Activated CD8-positive, alpha-beta T cell treated with anti-CD3 and anti-CD28 coated beads for 36 hours (primary cell): ENCODE data around the gene RAB11FIP4. TPM values are rescaled to one million over a fixed set of nuclear protein-coding genes. Genes with fewer than 3 reads are reported as not detected.

Experiments used
- ATAC-seq: fragments of 200-7000 bp; cut with Tn5 transposase; one replicate; pipeline ENCODE4 v1.10.0; 2021; ENCODE audit warnings: mild to moderate bottlenecking, moderate library complexity
- CTCF ChIA-PET: fragments of 350-600 bp; sonication (Branson Sonifier 250); formaldehyde crosslinking; loops from one replicate; lab custom pipeline; 2021; ENCODE audit warnings: antibody characterized with exemption; lab: Charles Lee
- POLR2A ChIA-PET: fragments of 350-600 bp; sonication (Branson Sonifier 250); formaldehyde crosslinking; loops from one replicate; lab custom pipeline; 2021; ENCODE audit warnings: antibody characterized with exemption; lab: Charles Lee
- DNase-seq: peaks from one replicate; pipeline ENCODE4 v3.0.0-alpha.2; 2020
- H3K27ac Mint-ChIP-seq: one replicate; pipeline ENCODE4 v1.8.0; 2021; ENCODE audit warnings: mild to moderate bottlenecking, mixed read lengths
- H3K27me3 Mint-ChIP-seq: one replicate; pipeline ENCODE4 v1.8.0; 2021; ENCODE audit warnings: mixed read lengths
- H3K36me3 Mint-ChIP-seq: one replicate; pipeline ENCODE4 v1.8.0; 2021; ENCODE audit warnings: low read depth, mixed read lengths
- H3K4me1 Mint-ChIP-seq: one replicate; pipeline ENCODE4 v1.8.0; 2021; ENCODE audit warnings: low read depth, mixed read lengths
- H3K4me3 Mint-ChIP-seq: one replicate; pipeline ENCODE4 v1.8.0; 2021; ENCODE audit warnings: mild to moderate bottlenecking, moderate library complexity, mixed read lengths
- H3K9me3 Mint-ChIP-seq: one replicate; pipeline ENCODE4 v1.8.0; 2021; ENCODE audit warnings: mixed read lengths
- CTCF ChIP-seq: fragments of 200-600 bp; IDR thresholded peaks from one replicate; pipeline ENCODE4 v1.8.0; 2022; ENCODE audit warnings: antibody characterized with exemption, mild to moderate bottlenecking
- intact Hi-C: fragments of 100-400 bp; cut with micrococcal nuclease; formaldehyde crosslinking; loops from one replicate; pipeline ENCODE4 v1.10.0; 2022
- total RNA-seq, 2 experiments: library from RNA; stranded (reverse); gene quantifications; one replicate each; pipeline ENCODE4 v1.2.3, GENCODE V29; 2021

RAB11FIP4 gene
- total RNA-seq, 2 experiments from 2014 or later, result 38.2 to 39.1 TPM

DNA sequence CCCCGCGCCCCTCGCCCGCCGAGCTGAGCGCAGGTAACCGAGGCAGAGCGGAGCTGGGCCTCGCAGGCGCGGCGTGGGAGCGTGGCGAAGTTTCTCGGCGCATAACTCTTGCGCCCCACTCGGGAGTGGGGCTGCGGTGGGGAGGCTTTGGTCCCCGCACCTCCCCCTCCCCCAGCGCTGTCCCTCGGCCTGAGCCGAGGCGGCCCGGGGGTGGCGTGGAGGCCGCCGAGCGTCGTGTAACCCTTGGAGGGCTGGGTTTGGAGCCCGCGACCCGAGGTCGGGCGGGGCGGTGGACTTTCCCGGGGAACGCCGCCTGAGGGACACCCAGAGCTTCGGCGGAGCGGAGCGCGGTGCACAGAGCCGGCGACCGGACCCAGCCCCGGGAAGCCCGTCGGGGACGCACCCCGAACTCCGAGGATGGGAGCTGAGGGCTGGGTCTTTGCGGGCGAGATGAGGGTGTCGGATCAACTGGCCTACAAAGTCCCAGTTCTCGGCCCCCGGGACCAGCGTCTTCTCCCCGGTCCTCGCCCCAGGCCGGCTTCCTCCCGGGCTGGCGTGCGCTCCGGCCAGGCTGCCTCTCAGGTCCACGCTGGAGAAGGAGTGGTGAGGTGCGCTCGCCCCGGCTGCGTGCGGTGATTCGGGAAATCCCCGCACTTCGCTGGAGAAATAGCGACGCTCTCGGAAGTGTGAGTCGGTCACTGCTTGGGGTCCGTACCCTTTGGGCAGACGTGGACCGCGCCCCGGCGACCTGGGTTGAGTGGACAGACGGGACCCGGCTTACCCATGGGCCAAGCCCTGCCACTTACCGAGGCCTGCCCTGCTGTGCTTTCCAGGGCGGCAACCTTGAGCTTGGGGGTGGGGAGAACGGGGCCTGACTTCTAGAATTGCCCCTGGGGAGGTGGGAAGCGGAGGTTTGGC is 168.4 kb downstream of the RAB11FIP4 start:
- POLR2A ChIA-PET, result interaction anchor here (1.1 kb wide), 1 partner anchor 34 kb away, joined by 3 read pairs; no protein-coding TSS in a partner anchor
- DNase-seq (no peak), ATAC-seq (no peak)
- Mint-ChIP-seq H3K27ac (no peak overlapping the region), H3K9me3 (no peaks in the 10 kb centered on the region), H3K4me3 (peak overlapping the region; percentile 50), H3K4me1 (peaks cover 17% of the 10 kb centered on the region), H3K27me3 (peaks cover 8% of the 10 kb centered on the region), H3K36me3 (no peaks in the 10 kb centered on the region)
- TF ChIP-seq CTCF, result no peak
- CTCF ChIA-PET, result interaction anchor here (0.7 to 1.3 kb wide), 2 partner anchors 67 to 283 kb away, joined by 3 read pairs; no protein-coding TSS in a partner anchor
- intact Hi-C loops, result loop anchor here (5.0 kb wide), 1 partner anchor 282 kb away; no protein-coding TSS in a partner anchor

DNA sequence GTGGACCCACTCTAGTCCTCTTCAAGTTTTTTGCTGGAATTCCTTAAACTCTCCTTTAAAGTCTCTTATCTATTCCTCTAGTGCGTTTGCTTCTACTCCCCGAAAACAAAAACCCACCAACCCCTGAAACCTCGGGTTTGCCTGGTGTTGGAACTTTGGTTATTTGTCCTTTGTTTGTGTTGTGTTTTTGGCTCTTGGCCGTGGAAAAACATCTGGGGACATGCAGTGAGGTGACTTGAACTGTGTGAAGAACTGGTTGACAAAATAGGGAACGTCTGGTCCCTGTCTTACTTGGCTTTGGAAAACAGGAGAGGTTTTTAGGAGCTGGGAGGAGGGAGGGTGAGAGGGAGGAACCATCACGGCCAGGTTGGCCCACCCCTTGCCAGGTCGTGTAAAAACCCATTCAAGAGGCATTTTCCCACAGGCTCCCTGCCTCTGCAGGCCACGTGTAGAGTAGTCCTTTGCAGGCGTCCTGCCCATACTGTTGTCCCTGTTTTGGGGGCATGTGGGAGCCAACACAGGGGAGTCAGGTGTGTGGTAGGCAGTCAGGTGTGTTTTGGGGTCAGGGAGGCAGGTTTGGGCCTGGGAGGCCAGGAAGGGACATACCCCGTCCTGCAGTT is 169.3 kb downstream of the RAB11FIP4 start:
- Mint-ChIP-seq H3K36me3 (no peaks in the 10 kb centered on the region), H3K27me3 (peaks cover 8% of the 10 kb centered on the region), H3K4me3 (peak overlapping the region; percentile 50), H3K27ac (no peak overlapping the region), H3K4me1 (peaks cover 17% of the 10 kb centered on the region), H3K9me3 (no peaks in the 10 kb centered on the region)
- no peak for ATAC-seq
- intact Hi-C loops, result no loop called here
- no peak for TF ChIP-seq CTCF
- CTCF ChIA-PET, result interaction anchor here (1.3 kb wide), 1 partner anchor 68 kb away, joined by 3 read pairs; no protein-coding TSS in a partner anchor
- DNase-seq, result no peak
- POLR2A ChIA-PET, result interaction anchor here (1.1 kb wide), 1 partner anchor 35 kb away, joined by 3 read pairs; no protein-coding TSS in a partner anchor

DNA sequence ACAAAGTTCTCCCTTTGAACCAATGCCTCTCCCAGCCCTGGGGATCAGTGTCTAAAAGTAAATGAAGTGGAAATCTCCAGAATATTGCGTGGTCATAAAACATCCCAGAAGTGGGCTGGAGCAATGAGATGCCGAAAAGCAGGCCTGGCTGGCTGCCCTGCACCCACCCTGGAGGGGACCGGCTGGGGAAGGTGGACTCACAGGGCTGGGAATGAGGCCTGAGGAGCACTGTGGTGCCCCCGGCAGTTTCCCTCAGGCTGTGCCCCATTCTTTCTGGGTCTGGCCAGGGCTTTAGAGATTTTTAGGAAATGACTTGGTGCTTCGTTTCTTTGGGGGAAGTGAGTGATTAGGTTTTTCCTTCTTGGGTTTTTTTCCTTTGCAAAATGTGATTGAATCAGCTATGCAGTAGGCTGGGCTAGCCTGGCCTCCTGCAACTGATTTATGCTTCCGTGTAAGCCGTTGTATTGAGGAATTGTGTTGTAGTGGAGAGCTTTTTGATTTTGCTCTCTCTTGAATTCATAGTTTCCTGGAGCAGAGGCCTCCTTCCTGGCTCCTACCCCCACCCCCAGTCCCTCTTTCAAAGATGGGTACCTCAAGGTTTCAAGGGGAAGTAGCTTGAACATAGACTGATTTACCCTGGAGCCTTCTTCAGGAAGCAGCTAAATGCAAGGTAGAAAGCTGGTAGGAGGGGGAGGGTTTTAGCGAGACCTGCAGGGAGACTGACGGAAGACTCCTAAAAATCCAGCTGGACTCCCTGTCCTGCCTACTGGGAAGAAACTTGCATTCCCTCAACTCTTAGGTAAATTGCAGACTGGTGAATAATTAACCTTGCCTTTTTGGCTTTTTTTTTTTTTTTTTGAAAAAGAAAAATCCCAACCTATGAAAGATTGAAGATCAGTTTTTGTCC is 170.2 kb downstream of the RAB11FIP4 start:
- ATAC-seq (no peak), DNase-seq (no peak)
- Mint-ChIP-seq H3K9me3 (no peaks in the 10 kb centered on the region), H3K27me3 (peaks cover 8% of the 10 kb centered on the region), H3K4me1 (peaks cover 17% of the 10 kb centered on the region), H3K36me3 (no peaks in the 10 kb centered on the region), H3K4me3 (no peak overlapping the region), H3K27ac (no peak overlapping the region)
- ChIA-PET POLR2A (no interaction called here), CTCF (interaction anchor here (0.6 to 0.9 kb wide), 4 partner anchors 18 to 125 kb away, joined by 3 read pairs; no protein-coding TSS in a partner anchor)
- intact Hi-C loops, result no loop called here
- TF ChIP-seq CTCF, result no peak

DNA sequence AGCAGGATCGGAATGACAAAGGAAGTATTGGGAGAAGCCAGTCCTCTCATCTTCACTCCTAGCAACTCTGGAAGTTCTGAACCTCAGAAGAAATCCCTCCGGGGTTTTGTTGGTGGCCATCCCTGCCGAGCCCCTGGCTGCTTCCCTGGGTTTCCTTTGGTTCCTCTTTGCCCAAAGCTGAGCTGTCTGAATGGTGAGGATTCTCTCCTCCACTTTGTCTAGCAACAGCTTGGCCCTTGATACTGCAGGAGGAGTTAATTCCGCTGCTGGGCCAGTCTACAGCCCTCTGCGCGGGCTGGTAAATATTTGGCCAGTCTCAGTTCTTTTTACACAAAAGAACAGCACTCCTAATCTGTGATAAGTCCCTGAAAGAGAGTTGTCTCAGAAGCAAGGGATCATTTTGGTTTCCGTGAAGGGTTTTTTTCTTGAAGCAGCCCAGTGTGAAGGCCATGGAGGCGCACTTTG is 170.9 kb downstream of the RAB11FIP4 start:
- intact Hi-C loops, result no loop called here
- Mint-ChIP-seq H3K4me3 (no peak overlapping the region), H3K27me3 (peaks cover 8% of the 10 kb centered on the region), H3K9me3 (no peaks in the 10 kb centered on the region), H3K27ac (no peak overlapping the region), H3K4me1 (peaks cover 17% of the 10 kb centered on the region), H3K36me3 (no peaks in the 10 kb centered on the region)
- TF ChIP-seq CTCF, result no peak
- DNase-seq (no peak), ATAC-seq (no peak)
- POLR2A ChIA-PET, result no interaction called here
- CTCF ChIA-PET, result interaction anchor here (0.6 to 0.8 kb wide), 2 partner anchors 18 to 83 kb away, joined by 3 read pairs; no protein-coding TSS in a partner anchor
